Endothelial cell (in vitro differentiated cells): Measurements from ENCODE around the gene ORAI3. TPM values are rescaled to one million over a fixed set of nuclear protein-coding genes. Genes with fewer than 3 reads are reported as not detected.

ENCODE experiments used
- DNase-seq: peaks from one replicate; pipeline ENCODE4 v3.0.0; 2021; ENCODE audit warnings: low spot score
- H3K27ac Mint-ChIP-seq: one replicate; pipeline ENCODE4 v1.8.0; 2021; ENCODE audit warnings: mixed read lengths, inconsistent platforms; ENCODE audit not compliant: unreplicated experiment
- H3K27me3 Mint-ChIP-seq: one replicate; pipeline ENCODE4 v1.8.0; 2021; ENCODE audit warnings: mild to moderate bottlenecking, moderate library complexity, mixed read lengths, inconsistent platforms; ENCODE audit not compliant: unreplicated experiment
- H3K36me3 Mint-ChIP-seq: one replicate; pipeline ENCODE4 v1.8.0; 2021; ENCODE audit warnings: mild to moderate bottlenecking, low read depth, mixed read lengths, inconsistent platforms; ENCODE audit not compliant: unreplicated experiment
- H3K4me1 Mint-ChIP-seq: one replicate; pipeline ENCODE4 v1.8.0; 2021; ENCODE audit warnings: mild to moderate bottlenecking, mixed read lengths, inconsistent platforms; ENCODE audit not compliant: unreplicated experiment
- H3K4me3 Mint-ChIP-seq: one replicate; pipeline ENCODE4 v1.8.0; 2021; ENCODE audit warnings: mild to moderate bottlenecking, mixed read lengths, inconsistent platforms; ENCODE audit not compliant: unreplicated experiment
- H3K9me3 Mint-ChIP-seq: one replicate; pipeline ENCODE4 v1.8.0; 2021; ENCODE audit warnings: mixed read lengths, inconsistent platforms; ENCODE audit not compliant: unreplicated experiment
- total RNA-seq: library from RNA; stranded (reverse); fragmentation: NEBNext Ultra II Directional; extraction: Animal tissue kit (Norgen Biotek cat#: 25700); gene quantifications from one replicate; pipeline ENCODE4 v1.2.1, GENCODE V29; 2021; ENCODE audit not compliant: unreplicated experiment
- TF ChIP-seq, protein P1 (sequence below): fragments of 200-600 bp; sonication (generic); IDR thresholded peaks from one replicate; pipeline ENCODE4 v1.5.0; 2021; ENCODE audit warnings: antibody characterized with exemption; ENCODE audit not compliant: unreplicated experiment

ORAI3 gene
- total RNA-seq, 1 donor from 2014 or later = 42.9 TPM

DNA sequence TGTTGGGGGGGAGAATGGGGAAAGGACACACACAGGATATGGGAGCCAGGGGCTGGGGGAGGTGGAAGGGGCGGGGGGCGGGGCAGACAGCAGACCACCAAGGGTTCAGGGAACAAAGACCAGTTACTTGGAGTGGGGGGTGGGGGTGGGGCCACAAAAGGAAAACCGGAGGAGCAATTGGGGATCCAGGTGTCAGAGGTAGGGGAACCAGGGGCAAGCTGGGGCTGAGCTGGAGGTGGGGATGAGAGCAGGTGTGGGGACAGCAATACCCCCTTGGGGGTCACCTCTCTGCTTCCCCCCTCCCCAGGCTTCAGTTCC is 1.4 kb upstream of the ORAI3 start:
- DNase-seq = no peak
- Mint-ChIP-seq H3K9me3 (no peaks in the 10 kb centered on the region), H3K27ac (peak overlapping the region; percentile 93), H3K4me3 (no peak overlapping the region), H3K27me3 (peaks cover 15% of the 10 kb centered on the region), H3K36me3 (peaks cover 33% of the 10 kb centered on the region), H3K4me1 (peaks cover 17% of the 10 kb centered on the region)
- TF ChIP-seq, protein P1, sequence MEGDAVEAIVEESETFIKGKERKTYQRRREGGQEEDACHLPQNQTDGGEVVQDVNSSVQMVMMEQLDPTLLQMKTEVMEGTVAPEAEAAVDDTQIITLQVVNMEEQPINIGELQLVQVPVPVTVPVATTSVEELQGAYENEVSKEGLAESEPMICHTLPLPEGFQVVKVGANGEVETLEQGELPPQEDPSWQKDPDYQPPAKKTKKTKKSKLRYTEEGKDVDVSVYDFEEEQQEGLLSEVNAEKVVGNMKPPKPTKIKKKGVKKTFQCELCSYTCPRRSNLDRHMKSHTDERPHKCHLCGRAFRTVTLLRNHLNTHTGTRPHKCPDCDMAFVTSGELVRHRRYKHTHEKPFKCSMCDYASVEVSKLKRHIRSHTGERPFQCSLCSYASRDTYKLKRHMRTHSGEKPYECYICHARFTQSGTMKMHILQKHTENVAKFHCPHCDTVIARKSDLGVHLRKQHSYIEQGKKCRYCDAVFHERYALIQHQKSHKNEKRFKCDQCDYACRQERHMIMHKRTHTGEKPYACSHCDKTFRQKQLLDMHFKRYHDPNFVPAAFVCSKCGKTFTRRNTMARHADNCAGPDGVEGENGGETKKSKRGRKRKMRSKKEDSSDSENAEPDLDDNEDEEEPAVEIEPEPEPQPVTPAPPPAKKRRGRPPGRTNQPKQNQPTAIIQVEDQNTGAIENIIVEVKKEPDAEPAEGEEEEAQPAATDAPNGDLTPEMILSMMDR = no peak

DNA sequence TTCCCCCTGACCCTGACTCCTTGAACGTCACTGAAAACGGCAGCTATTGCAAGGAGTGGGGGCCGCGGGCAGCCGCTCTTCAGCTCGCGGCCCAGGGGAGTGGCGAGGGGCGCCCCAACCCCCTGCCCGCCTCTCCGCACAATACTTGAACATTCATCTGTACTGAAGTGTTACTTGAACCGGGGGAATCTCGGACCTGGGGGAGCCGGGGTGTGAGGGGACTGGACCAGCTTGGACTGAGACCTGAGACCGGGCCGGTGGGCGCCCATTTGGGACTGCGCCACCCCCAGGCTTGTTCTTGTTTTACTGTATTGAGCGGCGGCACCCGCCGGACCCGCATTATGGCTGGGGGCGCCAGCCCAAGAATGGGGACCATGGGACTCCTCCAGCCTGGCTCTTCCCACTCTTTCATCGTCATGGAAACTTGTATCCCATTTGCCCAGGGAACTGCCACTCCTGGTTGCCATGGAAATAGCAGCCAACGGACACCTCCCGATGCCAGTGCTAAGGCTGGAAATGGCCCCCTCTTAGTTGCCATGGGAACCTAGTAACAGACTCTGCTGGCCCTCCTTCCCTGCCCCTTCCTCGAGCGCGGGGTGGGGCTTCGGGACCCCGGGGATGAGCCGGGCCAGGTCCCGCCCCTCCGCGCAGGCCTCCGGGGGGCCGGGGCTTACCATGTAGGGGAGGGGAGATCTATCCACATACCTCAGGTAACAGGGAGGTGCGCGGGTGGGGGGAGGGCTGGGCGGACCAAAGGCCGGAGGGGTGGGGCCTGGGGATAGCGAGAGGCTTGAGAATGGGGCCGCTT is 805 bp upstream of the ORAI3 start:
- TF ChIP-seq, protein P1 = peak; percentile 15
- Mint-ChIP-seq H3K27me3 (peaks cover 14% of the 10 kb centered on the region), H3K36me3 (peaks cover 28% of the 10 kb centered on the region), H3K9me3 (no peaks in the 10 kb centered on the region), H3K4me3 (peak overlapping the region; percentile 85), H3K4me1 (peaks cover 17% of the 10 kb centered on the region), H3K27ac (peak overlapping the region; percentile 93)
- DNase-seq = peak; percentile 97

DNA sequence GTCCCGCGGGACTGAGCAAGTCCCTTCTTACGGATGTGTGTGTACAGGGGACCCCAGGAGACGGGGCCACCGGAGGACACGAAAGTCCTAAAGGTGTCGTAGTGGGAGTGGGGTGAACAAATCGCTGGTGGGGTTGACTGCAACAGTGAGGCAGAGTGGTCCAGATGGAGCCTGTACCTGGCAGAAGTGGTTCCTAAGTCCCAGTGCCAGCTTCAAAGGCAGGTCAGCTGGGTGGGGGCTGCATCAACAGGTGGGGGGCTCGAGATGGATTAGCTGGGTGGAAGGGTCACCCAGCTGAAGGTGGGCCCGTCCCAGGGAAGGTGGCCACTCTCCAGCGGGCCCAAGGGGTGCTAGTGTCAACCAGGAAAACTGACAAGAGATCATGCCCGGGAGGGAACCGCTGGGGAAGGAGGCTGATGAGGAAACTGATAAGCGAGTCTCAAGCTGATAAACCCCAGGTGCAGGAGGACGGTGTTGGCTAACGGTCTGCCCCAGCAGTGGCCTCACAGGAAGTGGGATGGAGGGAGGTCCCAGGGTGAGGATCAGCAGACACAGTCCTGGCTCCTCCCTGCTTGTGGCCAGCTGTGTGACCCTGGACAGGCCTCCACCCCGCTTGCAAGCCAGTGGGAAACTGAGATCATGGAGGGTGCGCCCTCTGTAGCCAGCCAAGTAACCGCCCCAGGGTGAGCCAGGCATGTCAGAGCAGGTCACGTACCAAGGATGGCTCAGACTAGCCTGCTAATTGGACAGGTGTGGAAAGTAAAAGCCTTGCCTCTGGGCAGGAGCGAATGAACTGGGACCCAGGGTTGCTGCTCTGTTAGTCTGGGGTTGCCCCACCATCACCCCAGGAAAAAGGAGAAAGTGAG is 1.0 kb downstream of the ORAI3 start:
- H3K27ac Mint-ChIP-seq = peak overlapping the region; percentile 94
- TF ChIP-seq, protein P1 = no peak
- peaks cover 15% of the 10 kb centered on the region for H3K27me3 Mint-ChIP-seq
- H3K4me3 Mint-ChIP-seq = peak overlapping the region; percentile 97
- H3K9me3 Mint-ChIP-seq = no peaks in the 10 kb centered on the region
- DNase-seq = peak; percentile 56
- H3K36me3 Mint-ChIP-seq = peaks cover 18% of the 10 kb centered on the region
- H3K4me1 Mint-ChIP-seq = peaks cover 17% of the 10 kb centered on the region

DNA sequence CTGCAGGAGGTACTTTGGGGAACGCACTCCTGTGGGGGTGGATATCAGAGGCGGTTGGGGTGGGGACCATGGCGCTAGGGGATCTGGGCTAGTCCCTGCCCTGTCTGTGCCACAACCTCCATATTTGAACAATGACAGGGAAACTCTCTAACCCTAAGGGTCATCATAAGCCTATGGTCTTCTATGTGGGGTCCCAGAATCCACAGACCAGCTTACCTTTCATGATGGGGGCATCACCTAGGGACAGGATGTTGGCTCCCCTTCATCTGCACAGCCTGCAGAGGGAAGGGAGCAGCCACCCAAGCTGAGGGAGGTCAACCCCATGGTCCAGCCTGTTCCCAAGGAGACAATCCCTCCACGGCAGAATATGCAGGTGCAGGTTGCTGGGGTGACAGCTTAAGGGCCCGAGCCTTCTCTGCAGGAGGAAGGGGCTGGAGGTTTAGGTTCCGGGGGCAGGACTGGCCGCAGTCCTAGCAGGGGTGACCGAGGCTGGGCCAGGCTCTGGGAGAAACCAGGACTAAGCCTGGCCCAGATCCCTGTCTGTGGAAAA is 1.7 kb downstream of the ORAI3 start:
- H3K4me3 Mint-ChIP-seq = peak overlapping the region; percentile 97
- TF ChIP-seq, protein P1 = no peak
- H3K4me1 Mint-ChIP-seq = peaks cover 17% of the 10 kb centered on the region
- peaks cover 17% of the 10 kb centered on the region for H3K36me3 Mint-ChIP-seq
- H3K27me3 Mint-ChIP-seq = peaks cover 17% of the 10 kb centered on the region
- peak overlapping the region; percentile 94 for H3K27ac Mint-ChIP-seq
- DNase-seq = no peak
- no peaks in the 10 kb centered on the region for H3K9me3 Mint-ChIP-seq
